ENCODE data around the gene ZFAND3.
"Not testable (repeated sequence)": the region's sequence is repeated elsewhere in the genome, so short reads cannot be mapped to it uniquely, and the experiment has no call there.

Gene ZFAND3

GRCh38 chr6:37889486-37889885 lies 70.0 kb downstream of the ZFAND3 start:
- Histone ChIP-seq H3K27ac (ENCODE audit: low read length, poor library complexity, severe bottlenecking) (no peak overlapping the region), H2BK12ac (ENCODE audit: low read length in 2 of 2) (no peak overlapping the region), H3K4me1 (ENCODE audit: control insufficient read depth, insufficient read depth, low read depth, low read length) (peaks cover 2% of the 10 kb centered on the region), H3K4me3 (ENCODE audit: insufficient read depth in 1 of 2, low read depth in 1 of 2, low read length in 2 of 2) (no peak overlapping the region), H3K18ac (ENCODE audit: low read depth in 1 of 2, low read length in 2 of 2) (no peak overlapping the region), H3K36me3 (ENCODE audit: control insufficient read depth in 1 of 2, insufficient read depth in 2 of 2, low read depth in 1 of 2, low read length in 2 of 2) (peaks cover 3 to 7% of the 10 kb centered on the region in 2 experiments), H3K4me2 (ENCODE audit: low read length, poor library complexity, severe bottlenecking) (no peak overlapping the region), H3K79me1 (replicated peaks; ENCODE audit: low read length, poor library complexity, severe bottlenecking) (peaks cover 12% of the 10 kb centered on the region), H2AFZ (ENCODE audit: low read depth, low read length) (no peak overlapping the region), H4K91ac (ENCODE audit: low read length) (no peak overlapping the region), H3K23ac (ENCODE audit: low read length in 2 of 2) (no peak overlapping the region), H3K4ac (ENCODE audit: low read depth in 1 of 2, low read length in 2 of 2) (no peak overlapping the region), H2BK120ac (ENCODE audit: low read depth, low read length) (no peak overlapping the region), H4K8ac (ENCODE audit: low read length) (no peak overlapping the region), H2AK5ac (ENCODE audit: low read length, severe bottlenecking) (no peak overlapping the region), H3K9ac (ENCODE audit: low read length) (no peak overlapping the region), H3K9me3 (ENCODE audit: control insufficient read depth, low read length) (no peaks in the 10 kb centered on the region), H3K27me3 (ENCODE audit: control insufficient read depth in 1 of 2, insufficient read depth in 1 of 2, low read length in 2 of 2) (no peaks in the 10 kb centered on the region), H3K14ac (ENCODE audit: low read length in 2 of 2) (no peak overlapping the region), H2BK15ac (ENCODE audit: low read depth, poor library complexity, severe bottlenecking) (no peak overlapping the region), H2BK5ac (ENCODE audit: low read depth, low read length, poor library complexity, severe bottlenecking) (no peak overlapping the region)
- no peak for DNase-seq

GRCh38 chr6:37891072-37891471 lies 71.5 kb downstream of the ZFAND3 start:
- 100% methylated on average over 1 of the region's 5 CpGs for WGBS

GRCh38 chr6:37893257-37893656 lies 73.7 kb downstream of the ZFAND3 start:
- Histone ChIP-seq H4K91ac (ENCODE audit: low read length) (no peak overlapping the region), H3K79me1 (replicated peaks; ENCODE audit: low read length, poor library complexity, severe bottlenecking) (peaks cover 7% of the 10 kb centered on the region), H3K18ac (ENCODE audit: low read depth in 1 of 2, low read length in 2 of 2) (no peak overlapping the region), H2AK5ac (ENCODE audit: low read length, severe bottlenecking) (no peak overlapping the region), H3K4ac (ENCODE audit: low read depth in 1 of 2, low read length in 2 of 2) (no peak overlapping the region), H3K27ac (ENCODE audit: low read length, poor library complexity, severe bottlenecking) (no peak overlapping the region), H3K9me3 (ENCODE audit: control insufficient read depth, low read length) (no peaks in the 10 kb centered on the region), H3K14ac (ENCODE audit: low read length in 2 of 2) (no peak overlapping the region), H3K9ac (ENCODE audit: low read length) (no peak overlapping the region), H2AFZ (ENCODE audit: low read depth, low read length) (no peak overlapping the region), H3K27me3 (ENCODE audit: control insufficient read depth in 1 of 2, insufficient read depth in 1 of 2, low read length in 2 of 2) (no peaks in the 10 kb centered on the region), H3K4me3 (ENCODE audit: insufficient read depth in 1 of 2, low read depth in 1 of 2, low read length in 2 of 2) (no peak overlapping the region), H3K36me3 (ENCODE audit: control insufficient read depth in 1 of 2, insufficient read depth in 2 of 2, low read depth in 1 of 2, low read length in 2 of 2) (peaks cover 3 to 11% of the 10 kb centered on the region in 2 experiments), H2BK5ac (ENCODE audit: low read depth, low read length, poor library complexity, severe bottlenecking) (no peak overlapping the region), H2BK15ac (ENCODE audit: low read depth, poor library complexity, severe bottlenecking) (no peak overlapping the region), H4K8ac (ENCODE audit: low read length) (no peak overlapping the region), H2BK120ac (ENCODE audit: low read depth, low read length) (no peak overlapping the region), H2BK12ac (ENCODE audit: low read length in 2 of 2) (no peak overlapping the region), H3K4me1 (ENCODE audit: control insufficient read depth, insufficient read depth, low read depth, low read length) (no peaks in the 10 kb centered on the region), H3K23ac (ENCODE audit: low read length in 2 of 2) (no peak overlapping the region), H3K4me2 (ENCODE audit: low read length, poor library complexity, severe bottlenecking) (no peak overlapping the region)
- 100% methylated on average over 2 of the region's 3 CpGs for WGBS
- no peak for DNase-seq

More at GRCh38 chr6:37891072-37891471, 71.5 kb downstream of the ZFAND3 start:
- no peak overlapping the region for H3K4me2 ChIP-seq (ENCODE audit: low read length, poor library complexity, severe bottlenecking)
- H4K91ac ChIP-seq (ENCODE audit: low read length), result no peak overlapping the region
- H3K4me1 ChIP-seq (ENCODE audit: control insufficient read depth, insufficient read depth, low read depth, low read length), result peaks cover 2% of the 10 kb centered on the region
- H4K8ac ChIP-seq (ENCODE audit: low read length), result no peak overlapping the region
- H3K79me1 ChIP-seq (replicated peaks; ENCODE audit: low read length, poor library complexity, severe bottlenecking), result peaks cover 10% of the 10 kb centered on the region
- no peaks in the 10 kb centered on the region for H3K27me3 ChIP-seq (ENCODE audit: control insufficient read depth in 1 of 2, insufficient read depth in 1 of 2, low read length in 2 of 2)
- no peak overlapping the region for H3K27ac ChIP-seq (ENCODE audit: low read length, poor library complexity, severe bottlenecking)
- H3K36me3 ChIP-seq (ENCODE audit: control insufficient read depth in 1 of 2, insufficient read depth in 2 of 2, low read depth in 1 of 2, low read length in 2 of 2), result peaks cover 3 to 11% of the 10 kb centered on the region in 2 experiments
- H3K18ac ChIP-seq (ENCODE audit: low read depth in 1 of 2, low read length in 2 of 2), result no peak overlapping the region
- no peak overlapping the region for H2BK12ac ChIP-seq (ENCODE audit: low read length in 2 of 2)
- no peak overlapping the region for H3K4me3 ChIP-seq (ENCODE audit: insufficient read depth in 1 of 2, low read depth in 1 of 2, low read length in 2 of 2)
- no peak overlapping the region for H3K23ac ChIP-seq (ENCODE audit: low read length in 2 of 2)
- H2BK15ac ChIP-seq (ENCODE audit: low read depth, poor library complexity, severe bottlenecking), result no peak overlapping the region
- no peak overlapping the region for H3K9ac ChIP-seq (ENCODE audit: low read length)
- no peak overlapping the region for H2BK120ac ChIP-seq (ENCODE audit: low read depth, low read length)
- H3K4ac ChIP-seq (ENCODE audit: low read depth in 1 of 2, low read length in 2 of 2), result no peak overlapping the region
- H2AFZ ChIP-seq (ENCODE audit: low read depth, low read length), result no peak overlapping the region
- no peaks in the 10 kb centered on the region for H3K9me3 ChIP-seq (ENCODE audit: control insufficient read depth, low read length)
- no peak for DNase-seq
- no peak overlapping the region for H2AK5ac ChIP-seq (ENCODE audit: low read length, severe bottlenecking)
- H3K14ac ChIP-seq (ENCODE audit: low read length in 2 of 2), result no peak overlapping the region
- H2BK5ac ChIP-seq (ENCODE audit: low read depth, low read length, poor library complexity, severe bottlenecking), result no peak overlapping the region

- H3K4me2 ChIP-seq (ENCODE audit: low read length, poor library complexity, severe bottlenecking); H3K18ac ChIP-seq (ENCODE audit: low read depth in 1 of 2, low read length in 2 of 2); H3K9me3 ChIP-seq (ENCODE audit: control insufficient read depth, low read length); H3K79me1 ChIP-seq (replicated peaks; ENCODE audit: low read length, poor library complexity, severe bottlenecking); H2AK5ac ChIP-seq (ENCODE audit: low read length, severe bottlenecking); H2BK15ac ChIP-seq (ENCODE audit: low read depth, poor library complexity, severe bottlenecking); H2AFZ ChIP-seq (ENCODE audit: low read depth, low read length); H2BK5ac ChIP-seq (ENCODE audit: low read depth, low read length, poor library complexity, severe bottlenecking); H4K8ac ChIP-seq (ENCODE audit: low read length); H3K14ac ChIP-seq (ENCODE audit: low read length in 2 of 2); H4K91ac ChIP-seq (ENCODE audit: low read length); H3K27me3 ChIP-seq (ENCODE audit: control insufficient read depth in 1 of 2, insufficient read depth in 1 of 2, low read length in 2 of 2); H3K27ac ChIP-seq (ENCODE audit: low read length, poor library complexity, severe bottlenecking); DNase-seq; H3K4me3 ChIP-seq (ENCODE audit: insufficient read depth in 1 of 2, low read depth in 1 of 2, low read length in 2 of 2); H2BK120ac ChIP-seq (ENCODE audit: low read depth, low read length); H3K4me1 ChIP-seq (ENCODE audit: control insufficient read depth, insufficient read depth, low read depth, low read length); H3K23ac ChIP-seq (ENCODE audit: low read length in 2 of 2); H3K9ac ChIP-seq (ENCODE audit: low read length); H2BK12ac ChIP-seq (ENCODE audit: low read length in 2 of 2); H3K4ac ChIP-seq (ENCODE audit: low read depth in 1 of 2, low read length in 2 of 2): not testable (repeated sequence)
- H3K36me3 ChIP-seq (ENCODE audit: control insufficient read depth in 1 of 2, insufficient read depth in 2 of 2, low read depth in 1 of 2, low read length in 2 of 2), result peaks cover 3 to 11% of the 10 kb centered on the region in 2 experiments
- WGBS, result 93% methylated on average over 9 of the region's 9 CpGs
These were observed 74.2 kb downstream of the ZFAND3 start for GRCh38 chr6:37893734-37894133.
